GM18868 (cell line): Measurements from ENCODE around the gene PRKCB.
A peak's percentile ranks its signal among the peaks of the same experiment; 100 is the strongest.

Experiments
- ATAC-seq: cut with Tn5 transposase; IDR thresholded peaks from one replicate; pipeline ENCODE4 v1.9.1; 2021; ENCODE audit warnings: mild to moderate bottlenecking, moderate library complexity; ENCODE audit not compliant: unreplicated experiment

Gene PRKCB

GRCh38 chr16:24119807-24120206 is 284.0 kb downstream of the PRKCB start:
- no peak for ATAC-seq

- ATAC-seq = no peak
Observed at GRCh38 chr16:24123275-24123674, 287.5 kb downstream of the PRKCB start.

- ATAC-seq = no peak
Observed at GRCh38 chr16:24124291-24124690, 288.5 kb downstream of the PRKCB start.

- no peak for ATAC-seq
Observed at GRCh38 chr16:24125214-24125613, 289.4 kb downstream of the PRKCB start.

GRCh38 chr16:24129412-24129918 is 293.7 kb downstream of the PRKCB start:
- no peak for ATAC-seq

GRCh38 chr16:24130494-24131085 is 294.8 kb downstream of the PRKCB start:
- ATAC-seq = no peak

- no peak for ATAC-seq
Observed at GRCh38 chr16:24131294-24131693, 295.5 kb downstream of the PRKCB start.

GRCh38 chr16:24132048-24132796 is 296.4 kb downstream of the PRKCB start:
- ATAC-seq = no peak

GRCh38 chr16:24132797-24133155 is 297.0 kb downstream of the PRKCB start:
- no peak for ATAC-seq

GRCh38 chr16:24135624-24136565 is 300.1 kb downstream of the PRKCB start:
- no peak for ATAC-seq

GRCh38 chr16:24138024-24138423 is 302.2 kb downstream of the PRKCB start:
- ATAC-seq = no peak

- no peak for ATAC-seq
Observed at GRCh38 chr16:24138575-24138974, 302.8 kb downstream of the PRKCB start.

GRCh38 chr16:24139282-24139681 is 303.5 kb downstream of the PRKCB start:
- ATAC-seq = no peak

- no peak for ATAC-seq
Observed at GRCh38 chr16:24140730-24141129, 304.9 kb downstream of the PRKCB start.

GRCh38 chr16:24141466-24141865 is 305.7 kb downstream of the PRKCB start:
- no peak for ATAC-seq

- no peak for ATAC-seq
Observed at GRCh38 chr16:24141917-24142316, 306.1 kb downstream of the PRKCB start.

GRCh38 chr16:24145927-24146326 is 310.1 kb downstream of the PRKCB start:
- no peak for ATAC-seq

GRCh38 chr16:24146518-24146917 is 310.7 kb downstream of the PRKCB start:
- no peak for ATAC-seq

GRCh38 chr16:24149102-24149501 is 313.3 kb downstream of the PRKCB start:
- ATAC-seq = peak; percentile 61

- ATAC-seq = no peak
Observed at GRCh38 chr16:24150282-24150681, 314.5 kb downstream of the PRKCB start.

- no peak for ATAC-seq
Observed at GRCh38 chr16:24151482-24151939, 315.7 kb downstream of the PRKCB start.
